Activated T-cell treated with anti-CD3 and anti-CD28 coated beads for 24 hours (primary cell): ENCODE data around the gene GSTA2.
"Not testable (repeated sequence)": the region's sequence is repeated elsewhere in the genome, so short reads cannot be mapped to it uniquely, and the experiment has no call there.

Experiments
- DNase-seq: peaks from one replicate; pipeline ENCODE4 v3.0.0-alpha.2; 2020; ENCODE audit warnings: low read depth

GSTA2 gene

GRCh38 chr6:52725535-52726192, 37.6 kb downstream of the GSTA2 start:
- no peak for DNase-seq

- DNase-seq: no peak
Observed at GRCh38 chr6:52725143-52725534, 38.1 kb downstream of the GSTA2 start.

DNA sequence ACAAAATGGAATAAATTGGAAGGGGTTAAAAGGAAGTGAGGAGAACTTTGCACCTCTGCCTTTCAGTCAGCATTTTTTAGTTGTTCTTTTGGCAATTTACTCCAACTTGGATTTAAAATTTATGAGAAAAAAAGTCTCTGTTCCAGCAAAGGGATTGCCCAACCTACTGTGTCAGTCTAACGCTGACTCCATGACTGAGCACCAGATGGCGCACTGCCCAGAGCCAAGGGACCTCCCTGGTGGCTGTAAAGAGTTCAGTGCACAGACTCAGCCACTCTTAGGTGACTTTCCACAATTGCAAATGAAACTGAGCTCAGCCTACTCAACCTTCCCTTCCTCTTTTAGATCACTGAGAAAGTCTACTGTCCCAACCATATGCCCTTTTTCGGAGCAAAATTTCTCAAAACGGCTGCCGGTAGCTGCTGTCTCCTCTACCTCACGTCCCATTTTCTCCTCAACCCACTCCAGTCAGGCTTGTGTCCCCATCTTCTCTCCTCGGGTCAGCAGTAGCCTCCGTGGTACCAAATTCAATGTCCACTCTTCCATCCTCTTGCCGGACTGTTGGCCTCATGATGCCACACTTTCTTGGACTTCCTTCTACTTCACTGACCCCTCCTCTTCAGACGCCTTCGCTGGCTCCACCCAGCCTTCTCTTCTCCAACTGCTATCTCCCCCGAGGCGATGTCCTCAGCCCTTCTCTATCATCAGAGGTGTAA, 38.7 kb downstream of the GSTA2 start:
- peak; percentile 36 for DNase-seq

- DNase-seq: no peak
Observed at GRCh38 chr6:52724042-52724405, 39.3 kb downstream of the GSTA2 start.

GRCh38 chr6:52720321-52720720, 43.0 kb downstream of the GSTA2 start:
- no peak for DNase-seq

DNA sequence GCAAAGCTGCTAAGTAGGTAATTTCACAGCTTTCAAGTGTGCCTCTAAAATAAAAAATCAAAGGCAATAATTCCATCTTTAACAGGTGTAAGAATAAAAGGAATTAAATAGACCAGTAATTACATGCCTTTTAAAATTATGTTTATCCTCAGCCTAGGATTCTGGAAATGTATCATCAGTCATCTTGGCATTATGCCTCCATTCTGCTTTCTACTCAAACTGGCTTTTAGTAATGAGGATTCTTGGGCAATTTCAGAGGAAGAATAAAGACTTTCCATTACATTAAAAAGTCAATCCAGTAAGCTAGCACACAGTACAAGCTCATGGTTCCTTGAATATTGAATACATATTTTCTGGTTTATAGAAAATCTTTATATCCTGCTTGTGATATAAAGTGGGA, 44.7 kb downstream of the GSTA2 start:
- no peak for DNase-seq

DNA sequence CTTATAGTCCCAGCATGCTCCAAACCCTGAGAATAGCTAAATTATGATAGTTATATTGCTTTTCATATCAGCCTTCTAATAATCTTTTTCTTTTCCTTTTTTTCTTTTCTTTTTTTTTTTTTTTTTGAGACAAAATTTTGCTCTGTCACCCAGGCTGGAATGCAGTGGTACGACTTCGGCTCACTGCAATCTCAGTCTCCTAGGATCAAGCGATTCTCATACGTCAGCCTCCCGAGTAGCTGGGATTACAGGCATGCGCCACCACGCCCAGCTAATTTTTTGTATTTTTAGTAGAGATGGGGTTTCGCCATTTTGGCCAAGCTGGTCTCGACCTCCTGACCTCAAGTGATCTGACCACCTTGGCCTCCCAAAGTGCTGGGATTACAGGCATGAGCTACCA, 48.5 kb downstream of the GSTA2 start:
- DNase-seq: not testable (repeated sequence)

- DNase-seq: no peak
Observed at GRCh38 chr6:52712136-52712535, 51.1 kb downstream of the GSTA2 start.

GRCh38 chr6:52707963-52708680, 55.2 kb downstream of the GSTA2 start:
- no peak for DNase-seq

DNA sequence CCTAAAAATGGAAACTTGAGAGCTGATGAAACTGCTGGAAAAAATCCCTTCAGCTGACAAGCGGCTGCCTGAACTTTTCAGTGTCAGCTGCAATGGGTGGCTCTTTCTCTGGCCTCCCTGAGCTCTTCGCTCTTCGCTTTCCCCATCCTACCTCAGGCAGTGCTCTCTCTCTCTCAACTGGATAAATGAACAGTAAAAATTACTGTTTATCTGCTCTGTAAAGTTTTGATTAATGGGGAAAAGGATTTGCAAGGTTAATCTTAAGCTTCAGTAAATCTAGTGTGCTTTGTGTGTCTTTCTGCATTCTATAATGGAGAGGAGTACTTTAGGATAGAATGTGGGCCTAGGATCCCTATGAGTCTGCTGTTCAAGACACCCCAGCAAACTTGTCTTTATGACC, 57.3 kb downstream of the GSTA2 start:
- no peak for DNase-seq

DNA sequence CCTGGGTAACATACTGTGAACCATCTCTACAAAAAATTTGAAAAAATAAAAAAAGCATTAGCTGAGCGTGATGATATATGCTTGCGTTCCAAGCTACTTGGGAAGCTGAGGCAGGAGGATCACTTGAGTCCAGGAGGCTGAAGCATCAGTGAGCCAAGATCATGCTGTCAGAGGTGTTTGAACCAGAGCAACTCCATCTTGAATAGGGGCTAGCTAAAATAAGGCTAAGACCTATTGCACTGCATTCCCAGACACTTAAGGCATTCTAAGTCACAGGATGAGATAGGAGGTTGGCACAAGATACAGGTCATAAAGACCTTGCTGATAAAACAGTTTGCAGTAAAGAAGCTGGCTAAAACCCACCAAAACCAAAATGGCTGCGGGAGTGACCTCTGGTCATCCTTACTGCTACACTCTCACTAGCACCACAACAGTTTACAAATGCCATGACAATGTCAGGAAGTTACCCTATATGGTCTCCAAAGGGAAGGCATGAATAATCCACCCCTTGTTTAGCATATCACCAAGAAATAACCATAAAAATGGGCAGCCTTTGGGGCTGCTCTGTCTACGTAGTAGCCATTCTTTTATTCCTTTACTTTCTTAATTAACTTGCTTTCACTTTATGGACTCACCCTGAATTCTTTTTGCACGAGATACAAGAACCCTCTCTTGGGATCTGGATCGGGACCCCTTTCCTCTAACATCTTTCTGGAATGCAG, 58.3 kb downstream of the GSTA2 start:
- DNase-seq: not testable (repeated sequence)

DNA sequence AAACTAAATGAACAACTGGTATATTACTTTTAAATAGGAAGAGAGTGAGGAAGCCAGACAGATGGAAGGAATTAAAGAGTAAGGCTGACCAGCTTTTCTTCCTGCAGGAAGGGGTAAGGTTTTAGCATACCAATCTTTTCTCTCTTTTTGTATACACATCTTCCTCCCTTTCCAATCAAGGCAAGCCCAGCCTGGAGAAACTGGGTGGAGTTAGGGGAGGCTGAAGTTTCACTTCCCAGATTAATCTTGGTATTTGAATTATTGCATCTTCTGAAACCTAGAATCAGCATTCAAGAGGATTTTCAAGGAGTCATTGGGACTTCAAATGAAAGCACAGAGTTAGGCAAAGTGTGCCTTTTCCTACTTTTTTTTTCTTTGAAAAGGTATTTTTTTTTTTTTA, 59.2 kb downstream of the GSTA2 start:
- no peak for DNase-seq
